ENCODE measurements around the gene CA11. TPM values are rescaled to one million over a fixed set of nuclear protein-coding genes. Genes with fewer than 3 reads are reported as not detected.
"Not testable (repeated sequence)": the region's sequence is repeated elsewhere in the genome, so short reads cannot be mapped to it uniquely, and the experiment has no call there.

The CA11 gene
- 10.8 and 24.0 TPM in 2 replicates for total RNA-seq (2014; rRNA removed; shearing (Covaris generic))

- Histone ChIP-seq H3K27me3 (ENCODE audit: control insufficient read depth, insufficient read depth, low read length) (peaks cover 2% of the 10 kb centered on the region; the same call in 1 of the 2 replicates), H3K36me3 (replicated peaks; ENCODE audit: control insufficient read depth, insufficient read depth, low read length) (no peaks in the 10 kb centered on the region), H3K4me3 (ENCODE audit: insufficient read depth, low read depth, low read length) (peak within 1 kb of the TSS; percentile 77)
- DNase-seq: peak; percentile 98
Measured at GRCh38 chr19:48646001-48646721, at the start of gene CA11. Gene CA11, minus strand, starts transcription at chr19:48646187. Its CDS starts 555 bp downstream, at chr19:48645632.

- H3K36me3 ChIP-seq (replicated peaks; ENCODE audit: control insufficient read depth, insufficient read depth, low read length); DNase-seq; H3K4me3 ChIP-seq (ENCODE audit: insufficient read depth, low read depth, low read length); H3K27me3 ChIP-seq (ENCODE audit: control insufficient read depth, insufficient read depth, low read length): not testable (repeated sequence)
Measured at GRCh38 chr19:48693629-48694028, 47.6 kb upstream of the CA11 start.

DNA sequence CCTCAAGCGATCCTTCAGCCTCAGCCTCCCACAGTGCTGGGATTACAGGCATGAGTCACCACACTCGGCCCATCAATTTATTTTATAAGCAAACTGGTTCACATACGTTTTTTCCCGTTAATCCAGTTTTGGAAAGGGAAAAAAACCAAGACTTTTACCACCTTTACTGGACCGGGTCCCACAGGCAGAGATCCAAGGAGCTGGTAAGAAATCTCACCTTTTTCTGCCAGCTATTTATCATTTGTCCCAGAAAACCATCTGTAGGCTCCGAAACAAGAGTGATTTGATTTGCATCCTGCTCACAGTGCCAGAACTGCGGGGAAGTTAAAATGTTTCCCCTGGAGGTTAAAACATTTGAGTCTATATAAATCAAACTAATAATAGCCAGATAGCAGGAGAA, 43.5 kb upstream of the CA11 start:
- Histone ChIP-seq H3K4me3 (ENCODE audit: insufficient read depth, low read depth, low read length) (no peak overlapping the region), H3K36me3 (replicated peaks; ENCODE audit: control insufficient read depth, insufficient read depth, low read length) (no peaks in the 10 kb centered on the region), H3K27me3 (ENCODE audit: control insufficient read depth, insufficient read depth, low read length) (no peaks in the 10 kb centered on the region)
- no peak for DNase-seq

GRCh38 chr19:48687776-48688175, 41.8 kb upstream of the CA11 start:
- no peaks in the 10 kb centered on the region for H3K36me3 ChIP-seq (replicated peaks; ENCODE audit: control insufficient read depth, insufficient read depth, low read length)
- no peak overlapping the region for H3K4me3 ChIP-seq (ENCODE audit: insufficient read depth, low read depth, low read length)
- DNase-seq: peak; percentile 18
- H3K27me3 ChIP-seq (ENCODE audit: control insufficient read depth, insufficient read depth, low read length): no peaks in the 10 kb centered on the region

DNA sequence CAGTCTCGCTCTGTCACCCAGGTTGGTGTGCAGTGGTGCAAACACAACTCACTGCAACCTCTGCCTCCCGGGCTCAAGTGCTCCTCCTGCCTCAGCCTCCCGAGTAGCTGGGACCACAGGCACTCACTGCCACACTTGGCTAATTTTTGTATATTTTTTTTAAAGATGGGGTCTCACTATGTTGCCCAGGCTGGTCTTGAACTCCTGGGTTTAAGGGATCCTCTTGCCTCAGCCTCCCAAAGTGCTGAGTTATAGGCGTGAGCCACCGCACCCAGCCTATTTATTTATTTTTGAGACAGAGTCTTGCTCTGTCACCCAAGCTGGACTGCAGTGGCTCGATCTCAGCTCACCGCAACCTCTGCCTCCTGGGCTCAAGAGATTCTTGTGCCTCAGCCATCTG, 40.6 kb upstream of the CA11 start:
- not testable (repeated sequence) for DNase-seq; H3K27me3 ChIP-seq (ENCODE audit: control insufficient read depth, insufficient read depth, low read length); H3K36me3 ChIP-seq (replicated peaks; ENCODE audit: control insufficient read depth, insufficient read depth, low read length); H3K4me3 ChIP-seq (ENCODE audit: insufficient read depth, low read depth, low read length)

- H3K27me3 ChIP-seq (ENCODE audit: control insufficient read depth, insufficient read depth, low read length): no peaks in the 10 kb centered on the region
- no peak for DNase-seq
Measured at GRCh38 chr19:48686088-48686487, 40.1 kb upstream of the CA11 start.

DNA sequence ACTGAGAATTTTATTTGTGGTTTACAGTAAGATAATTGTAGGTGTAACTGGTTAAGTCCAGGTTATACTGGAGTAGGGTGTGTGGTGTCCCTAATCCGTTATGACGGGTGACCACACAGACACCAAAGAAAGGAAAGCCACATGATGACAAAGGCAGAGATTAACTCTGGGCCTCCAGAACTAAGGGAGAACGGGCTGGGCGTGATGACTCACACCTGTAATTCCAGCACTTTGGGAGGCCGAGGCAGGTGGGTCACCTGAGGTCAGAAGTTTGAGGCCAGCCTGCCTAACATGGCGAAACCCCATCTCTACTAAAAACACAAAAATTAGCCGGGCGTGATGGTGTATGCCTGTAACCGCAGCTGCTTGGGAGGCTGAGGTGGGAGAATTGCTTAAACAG, 39.6 kb upstream of the CA11 start:
- Histone ChIP-seq H3K4me3 (ENCODE audit: insufficient read depth, low read depth, low read length) (no peak overlapping the region), H3K27me3 (ENCODE audit: control insufficient read depth, insufficient read depth, low read length) (no peaks in the 10 kb centered on the region)
- DNase-seq: peak; percentile 25

More at GRCh38 chr19:48686088-48686487, 40.1 kb upstream of the CA11 start:
- no peaks in the 10 kb centered on the region for H3K36me3 ChIP-seq (replicated peaks; ENCODE audit: control insufficient read depth, insufficient read depth, low read length)
- H3K4me3 ChIP-seq (ENCODE audit: insufficient read depth, low read depth, low read length): no peak overlapping the region

GRCh38 chr19:48683349-48683748, 37.4 kb upstream of the CA11 start:
- peak; percentile 47 for DNase-seq
- H3K4me3 ChIP-seq (ENCODE audit: insufficient read depth, low read depth, low read length): no peak overlapping the region
- no peaks in the 10 kb centered on the region for H3K27me3 ChIP-seq (ENCODE audit: control insufficient read depth, insufficient read depth, low read length)
- no peaks in the 10 kb centered on the region for H3K36me3 ChIP-seq (replicated peaks; ENCODE audit: control insufficient read depth, insufficient read depth, low read length)

More for the DNA sequence above, 39.6 kb upstream of the CA11 start:
- H3K36me3 ChIP-seq (replicated peaks; ENCODE audit: control insufficient read depth, insufficient read depth, low read length): no peaks in the 10 kb centered on the region

- DNase-seq: peak; percentile 25
- no peak overlapping the region for H3K4me3 ChIP-seq (ENCODE audit: insufficient read depth, low read depth, low read length)
- no peaks in the 10 kb centered on the region for H3K36me3 ChIP-seq (replicated peaks; ENCODE audit: control insufficient read depth, insufficient read depth, low read length)
- peaks cover 1% of the 10 kb centered on the region; the same call in 1 of the 2 replicates for H3K27me3 ChIP-seq (ENCODE audit: control insufficient read depth, insufficient read depth, low read length)
Measured at GRCh38 chr19:48681127-48681470, 35.1 kb upstream of the CA11 start.

DNA sequence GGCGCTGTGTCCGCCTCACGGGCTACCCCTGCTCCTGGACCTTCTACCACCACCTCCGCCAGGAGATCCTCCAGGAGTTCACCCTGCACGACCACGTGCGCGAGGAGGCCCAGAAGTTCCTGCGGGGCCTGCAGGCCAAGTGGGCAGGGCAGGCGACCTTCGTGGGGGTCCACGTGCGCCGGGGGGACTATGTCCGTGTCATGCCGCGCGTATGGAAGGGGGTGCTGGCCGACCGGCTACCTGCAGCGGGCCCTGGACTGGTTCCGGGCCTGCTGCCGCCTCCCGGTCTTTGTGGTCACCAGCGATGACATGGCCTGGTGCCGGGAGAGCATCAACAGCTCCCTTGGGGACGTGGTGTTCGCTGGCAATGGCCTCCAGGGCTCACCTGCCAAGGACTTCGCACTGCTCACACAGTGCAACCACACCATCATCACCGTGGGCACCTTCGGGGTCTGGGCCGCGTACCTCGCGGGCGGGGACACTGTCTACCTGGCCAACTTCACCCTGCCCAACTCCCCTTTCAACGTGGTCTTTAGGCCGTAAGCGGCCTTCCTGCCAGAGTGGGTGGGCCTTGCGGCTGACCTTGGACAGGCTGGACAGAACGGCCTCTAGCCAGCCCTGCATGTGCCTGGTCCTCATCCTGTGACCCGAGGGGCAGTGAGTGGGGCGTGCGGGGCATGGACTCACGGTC, 34.6 kb upstream of the CA11 start:
- H3K27me3 ChIP-seq (ENCODE audit: control insufficient read depth, insufficient read depth, low read length): peaks cover 1% of the 10 kb centered on the region; the same call in 1 of the 2 replicates
- DNase-seq: peak; percentile 38

GRCh38 chr19:48680006-48680405, 34.0 kb upstream of the CA11 start:
- not testable (repeated sequence) for H3K36me3 ChIP-seq (replicated peaks; ENCODE audit: control insufficient read depth, insufficient read depth, low read length); H3K27me3 ChIP-seq (ENCODE audit: control insufficient read depth, insufficient read depth, low read length); H3K4me3 ChIP-seq (ENCODE audit: insufficient read depth, low read depth, low read length)
- DNase-seq: peak; percentile 28

More for the DNA sequence above, 34.6 kb upstream of the CA11 start:
- Histone ChIP-seq H3K4me3 (ENCODE audit: insufficient read depth, low read depth, low read length) (no peak overlapping the region), H3K36me3 (replicated peaks; ENCODE audit: control insufficient read depth, insufficient read depth, low read length) (no peaks in the 10 kb centered on the region)

GRCh38 chr19:48678201-48678600, 32.2 kb upstream of the CA11 start:
- Histone ChIP-seq H3K4me3 (ENCODE audit: insufficient read depth, low read depth, low read length) (no peak overlapping the region), H3K36me3 (replicated peaks; ENCODE audit: control insufficient read depth, insufficient read depth, low read length) (no peaks in the 10 kb centered on the region), H3K27me3 (ENCODE audit: control insufficient read depth, insufficient read depth, low read length) (peaks cover 12% of the 10 kb centered on the region)
- DNase-seq: peak; percentile 23

- no peak for DNase-seq
- H3K36me3 ChIP-seq (replicated peaks; ENCODE audit: control insufficient read depth, insufficient read depth, low read length): no peaks in the 10 kb centered on the region
- no peak overlapping the region for H3K4me3 ChIP-seq (ENCODE audit: insufficient read depth, low read depth, low read length)
- H3K27me3 ChIP-seq (ENCODE audit: control insufficient read depth, insufficient read depth, low read length): peaks cover 12% of the 10 kb centered on the region
Measured at GRCh38 chr19:48676887-48677286, 30.9 kb upstream of the CA11 start.

- no peaks in the 10 kb centered on the region for H3K36me3 ChIP-seq (replicated peaks; ENCODE audit: control insufficient read depth, insufficient read depth, low read length)
- DNase-seq: peak; percentile 36
- peaks cover 12% of the 10 kb centered on the region for H3K27me3 ChIP-seq (ENCODE audit: control insufficient read depth, insufficient read depth, low read length)
- no peak overlapping the region for H3K4me3 ChIP-seq (ENCODE audit: insufficient read depth, low read depth, low read length)
Measured at GRCh38 chr19:48676487-48676886, 30.5 kb upstream of the CA11 start.
